Endodermal cell (in vitro differentiated cells): ENCODE measurements around the gene NPSR1. TPM values are rescaled to one million over a fixed set of nuclear protein-coding genes. Genes with fewer than 3 reads are reported as not detected.

Experiments used
- DNase-seq: peaks from one replicate; pipeline ENCODE4 v3.0.0-alpha.2; 2017
- H3K27ac ChIP-seq: 2 replicates; pipeline ENCODE4 v1.5.1; 2013; ENCODE audit warnings: mild to moderate bottlenecking, low read depth, low read length, moderate library complexity
- H3K27me3 ChIP-seq: 2 replicates; pipeline ENCODE4 v1.6.1; 2013; ENCODE audit warnings: mild to moderate bottlenecking, low read length, moderate library complexity; ENCODE audit not compliant: insufficient read depth, control insufficient read depth, poor library complexity, severe bottlenecking
- H3K36me3 ChIP-seq: 2 replicates; pipeline ENCODE4 v1.7.0; 2013; ENCODE audit warnings: mild to moderate bottlenecking, low read length, moderate library complexity; ENCODE audit not compliant: control insufficient read depth, insufficient read depth
- H3K4me1 ChIP-seq: one replicate; pipeline ENCODE4 v1.7.0; 2013; ENCODE audit warnings: low read length; ENCODE audit not compliant: control insufficient read depth, insufficient read depth
- H3K4me3 ChIP-seq: 2 replicates; pipeline ENCODE4 v1.5.1; 2013; ENCODE audit warnings: mild to moderate bottlenecking, low read length, moderate library complexity
- H3K9ac ChIP-seq: 2 replicates; pipeline ENCODE4 v1.6.1; 2013; ENCODE audit warnings: mild to moderate bottlenecking, low read length, moderate library complexity; ENCODE audit not compliant: poor library complexity, severe bottlenecking; ENCODE audit errors: extremely low read depth
- H3K9me3 ChIP-seq: 2 replicates; pipeline ENCODE4 v1.6.1; 2013; ENCODE audit warnings: mild to moderate bottlenecking, low read length, moderate library complexity; ENCODE audit not compliant: control insufficient read depth
- H3K27ac Mint-ChIP-seq: 2 replicates; pipeline ENCODE4 v1.8.0; 2020; ENCODE audit warnings: mixed read lengths
- H3K27me3 Mint-ChIP-seq: 2 replicates; pipeline ENCODE4 v1.8.0; 2021; ENCODE audit warnings: mild to moderate bottlenecking, mixed read lengths; ENCODE audit not compliant: insufficient read depth
- H3K36me3 Mint-ChIP-seq: 2 replicates; pipeline ENCODE4 v1.8.0; 2020; ENCODE audit warnings: low read depth, mixed read lengths
- H3K4me1 Mint-ChIP-seq: 2 replicates; pipeline ENCODE4 v1.8.0; 2020; ENCODE audit warnings: mixed read lengths
- H3K4me3 Mint-ChIP-seq: 2 replicates; pipeline ENCODE4 v1.8.0; 2020; ENCODE audit warnings: mild to moderate bottlenecking, moderate library complexity, mixed read lengths
- H3K9me3 Mint-ChIP-seq: 2 replicates; pipeline ENCODE4 v1.8.0; 2020; ENCODE audit warnings: mild to moderate bottlenecking, mixed read lengths
- CTCF ChIP-seq: fragments of 200-600 bp; sonication (generic); conservative IDR thresholded peaks from 2 replicates; pipeline ENCODE4 v1.5.0; 2021; ENCODE audit warnings: antibody characterized with exemption, mild to moderate bottlenecking
- WGBS, 2 experiments: methylation state at CpG; one replicate each; pipeline versions ENCODE4 v1.1.5 to v1.1.7; 2013; ENCODE audit warnings: missing lambda C conversion rate in 2 of 2, mixed read lengths in 1 of 2; ENCODE audit not compliant: insufficient coverage in 1 of 2, insufficient read length in 1 of 2; 5-methylcytosine and 5-hydroxymethylcytosine counted together
- total RNA-seq, 2 donors: library from RNA; stranded (reverse); fragmentation: NEBNext Ultra II Directional in 1 of 2; extraction: Animal tissue kit (Norgen Biotek cat#: 25700) in 1 of 2; gene quantifications; 2 replicates in 1 of 2; 3 replicates in 1 of 2; pipeline ENCODE4 v1.2.1, GENCODE V29; 2021

NPSR1 gene
- total RNA-seq, 2 donors from 2014 or later: not detected

DNA sequence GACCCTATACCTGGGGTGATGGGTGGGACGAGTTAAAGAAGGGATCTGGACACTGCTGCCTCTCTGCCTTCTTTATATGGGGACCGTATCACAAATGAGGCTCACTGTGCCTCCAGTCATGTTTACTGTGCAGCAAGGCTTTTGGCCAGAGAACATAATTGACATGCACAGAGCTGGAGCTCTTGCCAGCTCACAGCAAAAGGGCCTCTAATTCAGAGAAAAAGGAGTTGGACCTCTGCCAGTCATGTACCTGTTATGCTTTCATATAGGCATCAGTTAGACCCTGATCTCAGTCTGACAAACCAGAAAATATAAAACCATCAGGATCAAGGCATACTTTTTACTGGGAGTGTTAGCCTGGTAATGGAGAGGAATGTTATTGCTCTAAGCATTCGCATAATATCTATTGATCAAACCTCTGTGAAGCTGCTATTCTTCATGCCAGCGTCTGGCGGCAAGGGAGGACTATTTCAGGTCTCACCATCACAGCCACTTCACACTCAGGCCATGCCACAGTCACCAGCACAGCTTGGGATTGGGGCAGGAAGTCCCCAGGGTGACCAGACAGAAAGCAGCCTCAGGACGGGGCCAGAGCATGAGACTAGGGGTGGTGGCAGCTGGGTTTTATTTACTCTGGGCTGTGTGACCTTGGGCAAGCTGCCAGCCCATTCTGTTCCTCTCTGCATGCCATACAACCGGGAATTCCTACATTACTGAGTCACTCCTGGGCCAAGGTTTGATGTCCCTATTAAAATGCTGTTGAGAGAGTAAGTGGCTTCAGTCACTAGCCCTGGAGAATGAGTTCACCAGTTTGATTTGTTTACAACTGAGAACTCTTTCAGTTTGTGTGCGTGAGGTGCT, 90.1 kb downstream of the NPSR1 start:
- no peak overlapping the region for H3K4me3 Mint-ChIP-seq
- no peaks in the 10 kb centered on the region for H3K27me3 Mint-ChIP-seq
- DNase-seq: peak; percentile 74
- 78 to 91% methylated on average over 4 to 8 of the region's 8 CpGs for WGBS, 2 experiments
- Histone ChIP-seq H3K27me3 (no peaks in the 10 kb centered on the region), H3K27ac (no peak overlapping the region), H3K4me3 (no peak overlapping the region), H3K9ac (no peak overlapping the region), H3K4me1 (peaks cover 19% of the 10 kb centered on the region), H3K9me3 (peaks cover 4% of the 10 kb centered on the region), H3K36me3 (no peaks in the 10 kb centered on the region)
- H3K4me1 Mint-ChIP-seq: peaks cover 46% of the 10 kb centered on the region
- H3K27ac Mint-ChIP-seq: peak overlapping the region; percentile 57
- peaks cover 6% of the 10 kb centered on the region for H3K9me3 Mint-ChIP-seq
- H3K36me3 Mint-ChIP-seq: no peaks in the 10 kb centered on the region
- no peak for TF ChIP-seq CTCF

DNA sequence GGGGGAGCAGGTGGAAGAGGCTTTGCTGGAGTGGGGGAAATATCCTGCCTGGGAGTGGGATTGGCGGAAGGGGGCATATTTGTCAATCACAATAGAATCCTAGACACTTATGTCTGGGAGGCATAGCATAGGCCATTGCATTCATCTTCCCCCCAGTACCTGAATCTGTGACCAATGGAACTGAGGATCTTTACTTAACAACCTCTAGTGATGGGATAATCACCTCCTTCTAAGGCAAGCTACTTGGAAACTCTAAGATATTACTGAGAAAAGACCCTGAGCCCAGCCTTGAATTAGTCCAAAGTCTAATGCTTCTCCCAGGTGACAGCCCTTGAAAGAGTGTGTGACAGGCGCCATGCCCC, 90.7 kb downstream of the NPSR1 start:
- Histone ChIP-seq H3K9ac (no peak overlapping the region), H3K27me3 (no peaks in the 10 kb centered on the region), H3K4me3 (no peak overlapping the region), H3K9me3 (no peaks in the 10 kb centered on the region), H3K36me3 (no peaks in the 10 kb centered on the region), H3K4me1 (peaks cover 25% of the 10 kb centered on the region), H3K27ac (no peak overlapping the region)
- H3K36me3 Mint-ChIP-seq: no peaks in the 10 kb centered on the region
- peak overlapping the region; percentile 57 for H3K27ac Mint-ChIP-seq
- 88% methylated on average over 2 of the region's 2 CpGs; no CpG with 5 or more reads in 1 of the 2 experiments for WGBS, 2 experiments
- H3K9me3 Mint-ChIP-seq: peaks cover 4% of the 10 kb centered on the region
- TF ChIP-seq CTCF: no peak
- H3K27me3 Mint-ChIP-seq: no peaks in the 10 kb centered on the region
- no peak for DNase-seq
- H3K4me1 Mint-ChIP-seq: peaks cover 50% of the 10 kb centered on the region
- no peak overlapping the region for H3K4me3 Mint-ChIP-seq

DNA sequence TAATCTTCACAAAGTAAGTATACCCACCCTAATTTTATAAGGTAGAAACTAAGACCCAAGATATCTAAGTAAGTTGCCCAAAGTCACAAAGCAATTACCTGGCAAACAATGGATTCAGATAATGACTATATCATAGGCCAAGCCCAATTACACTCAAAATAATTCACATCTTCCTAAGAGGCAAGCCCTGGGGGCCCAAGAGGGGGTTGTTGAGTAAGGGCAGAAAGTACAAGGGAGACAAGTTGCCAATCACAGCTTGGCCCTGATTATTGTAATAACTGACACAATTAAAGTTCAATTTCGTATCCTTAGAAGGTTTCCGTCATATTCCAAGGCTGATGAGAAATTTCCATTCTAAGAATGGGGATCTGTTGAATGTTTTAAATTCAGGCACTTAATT, 91.4 kb downstream of the NPSR1 start:
- no peaks in the 10 kb centered on the region for H3K36me3 ChIP-seq
- no peaks in the 10 kb centered on the region for H3K9me3 ChIP-seq
- H3K4me1 ChIP-seq: peaks cover 25% of the 10 kb centered on the region
- no peak for DNase-seq
- no peaks in the 10 kb centered on the region for H3K27me3 ChIP-seq
- H3K27me3 Mint-ChIP-seq: no peaks in the 10 kb centered on the region
- WGBS, 2 experiments: 91% methylated on average over 2 of the region's 2 CpGs; no CpG with 5 or more reads in 1 of the 2 experiments
- peak overlapping the region; percentile 57 for H3K27ac Mint-ChIP-seq
- H3K4me1 Mint-ChIP-seq: peaks cover 50% of the 10 kb centered on the region
- peak overlapping the region; percentile 44 for H3K4me3 ChIP-seq
- no peaks in the 10 kb centered on the region for H3K36me3 Mint-ChIP-seq
- no peak overlapping the region for H3K9ac ChIP-seq
- H3K9me3 Mint-ChIP-seq: peaks cover 4% of the 10 kb centered on the region
- H3K4me3 Mint-ChIP-seq: no peak overlapping the region
- H3K27ac ChIP-seq: no peak overlapping the region
- no peak for TF ChIP-seq CTCF
